K562 (cell line): ENCODE measurements around the gene RYR3.

Experiments
- ATF3 ChIP-seq, 2 experiments: fragments of 450-650 bp in 1 of 2; sonication (generic) in 1 of 2; formaldehyde crosslinking in 1 of 2; IDR thresholded peaks in 1 of 2; conservative IDR thresholded peaks in 1 of 2; 2 replicates each; pipeline versions ENCODE4 v1.6.1 to v1.8.1; 2016 to 2023; ENCODE audit warnings: mild to moderate bottlenecking in 2 of 2, moderate library complexity in 2 of 2, inconsistent platforms in 1 of 2, missing genetic modification reagents in 1 of 2
- CTCF ChIP-seq, 3 experiments: IDR thresholded peaks in 2 of 3; conservative IDR thresholded peaks in 1 of 3; 2 replicates each; pipeline ENCODE4 v1.5.1; 2011 to 2012; ENCODE audit warnings: low read length in 3 of 3, mild to moderate bottlenecking in 3 of 3, control low read depth in 2 of 3, improper control_type of control experiment in 1 of 3, inconsistent platforms in 1 of 3, low read depth in 1 of 3, mixed read lengths in 1 of 3, moderate library complexity in 1 of 3; ENCODE audit not compliant: insufficient read depth in 2 of 3
- HLTF ChIP-seq: fragments of 450-650 bp; IDR thresholded peaks from 2 replicates; pipeline ENCODE4 v1.6.1; 2016
- POLR2A ChIP-seq: fragments of 450-650 bp; conservative IDR thresholded peaks from 2 replicates; pipeline ENCODE4 v1.6.1; 2016
- SMARCC2 ChIP-seq: fragments of 450-650 bp; IDR thresholded peaks from 2 replicates; pipeline ENCODE4 v1.6.1; 2017; ENCODE audit warnings: antibody characterized with exemption, moderate library complexity, mild to moderate bottlenecking, low read depth
- TEAD2 ChIP-seq: fragments of 450-650 bp; IDR thresholded peaks from 2 replicates; pipeline ENCODE4 v1.6.1; 2016; ENCODE audit warnings: missing genetic modification characterization, control low read depth, missing compliant biosample characterization
- ZNF274 ChIP-seq: IDR thresholded peaks from 2 replicates; pipeline ENCODE4 v1.6.1; 2011; ENCODE audit warnings: low read depth, mild to moderate bottlenecking, low read length, moderate library complexity, borderline replicate concordance

GRCh38 chr15:33539825-33540573 is 229.2 kb downstream of the RYR3 start:
- TF ChIP-seq HLTF = no peak
- TF ChIP-seq POLR2A = no peak
- no peak for TF ChIP-seq ATF3 (IDR thresholded peaks at IDR 0.05)
- TF ChIP-seq ATF3 (CRISPR knock-in tag; conservative IDR thresholded peaks at IDR 0.05) = no peak
- no peak for TF ChIP-seq SMARCC2
- no peak for TF ChIP-seq CTCF (IDR thresholded peaks at IDR 0.05 in 2 of 3, conservative IDR thresholded peaks at IDR 0.05 in 1 of 3; ENCODE audit: insufficient read depth in 2 of 3, low read depth in 1 of 3, low read length in 3 of 3)
- no peak for TF ChIP-seq ZNF274
- no peak for TF ChIP-seq TEAD2 (tag)
